C4-2B (cell line): ENCODE data around the gene ALOX15B.

Experiments used
- CTCF ChIP-seq: fragments of 450-650 bp; conservative IDR thresholded peaks from 2 replicates; pipeline ENCODE4 v1.5.1; 2017; ENCODE audit warnings: mild to moderate bottlenecking
- ZFX ChIP-seq: fragments of 450-650 bp; IDR thresholded peaks from 2 replicates; pipeline ENCODE4 v1.6.1; 2017

- TF ChIP-seq CTCF (no peak), ZFX (no peak)
Measured at GRCh38 chr17:8039611-8040168, 831 bp downstream of the ALOX15B start.
